Activated gamma-delta T cell treated with anti-CD3 and anti-CD28 coated beads, Interleukin-2, amount 50 U/mL, for 16 hours (primary cell): ENCODE results near the gene SEC14L3.

Experiments
- DNase-seq: peaks from one replicate; pipeline ENCODE4 v3.0.0-alpha.2; 2020; ENCODE audit warnings: low read depth

The SEC14L3 gene

GRCh38 chr22:30471616-30472318 lies at the start of gene SEC14L3:
SEC14L3 (minus strand) TSS chr22:30472017; CDS start chr22:30471958, 59 bp downstream.
- no peak for DNase-seq

GRCh38 chr22:30519842-30520425 lies 48.1 kb upstream of the SEC14L3 start:
- no peak for DNase-seq

GRCh38 chr22:30516731-30517130 lies 44.9 kb upstream of the SEC14L3 start:
- DNase-seq = no peak

DNA sequence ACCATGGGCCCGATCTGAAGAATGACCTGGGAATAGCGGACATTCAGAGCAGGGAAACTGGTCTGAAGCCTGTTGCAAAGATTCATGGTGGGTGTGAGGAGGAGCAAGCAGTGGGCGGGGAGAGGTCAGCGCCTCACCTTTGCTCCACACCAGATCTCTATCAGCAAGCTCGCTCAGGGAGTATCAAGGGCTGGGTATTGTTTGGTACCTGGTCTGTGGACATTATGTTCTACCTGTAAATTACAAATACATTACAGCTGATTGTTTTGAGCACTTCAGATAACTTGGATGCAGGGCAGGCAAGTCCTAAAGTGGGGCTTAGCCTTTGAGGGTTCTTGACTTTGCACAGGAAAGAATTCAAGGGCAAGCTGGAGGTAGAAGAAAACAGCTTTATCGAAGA lies 44.5 kb upstream of the SEC14L3 start:
- DNase-seq = no peak

DNA sequence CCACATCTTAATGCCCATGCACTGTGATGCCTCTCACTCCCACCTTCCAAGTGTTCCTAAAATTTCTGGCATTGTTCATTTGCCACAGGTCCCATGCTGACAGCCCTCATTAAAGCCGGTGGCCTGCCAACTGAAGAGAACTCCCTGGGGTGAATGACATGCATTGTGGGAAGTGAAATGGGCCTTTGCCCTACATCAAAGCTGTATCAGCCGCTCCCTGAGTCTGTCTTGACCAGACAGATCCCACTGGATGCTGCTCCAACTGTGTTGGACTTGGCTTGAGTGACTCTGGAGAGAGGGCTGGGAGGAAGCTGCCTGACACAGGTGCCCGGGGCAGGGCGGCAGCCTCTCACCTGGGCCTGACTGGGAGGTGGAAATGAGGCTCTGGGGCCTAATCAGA lies 42.4 kb upstream of the SEC14L3 start:
- DNase-seq = no peak

GRCh38 chr22:30513462-30513861 lies 41.6 kb upstream of the SEC14L3 start:
- no peak for DNase-seq

GRCh38 chr22:30511911-30512310 lies 40.1 kb upstream of the SEC14L3 start:
- no peak for DNase-seq

DNA sequence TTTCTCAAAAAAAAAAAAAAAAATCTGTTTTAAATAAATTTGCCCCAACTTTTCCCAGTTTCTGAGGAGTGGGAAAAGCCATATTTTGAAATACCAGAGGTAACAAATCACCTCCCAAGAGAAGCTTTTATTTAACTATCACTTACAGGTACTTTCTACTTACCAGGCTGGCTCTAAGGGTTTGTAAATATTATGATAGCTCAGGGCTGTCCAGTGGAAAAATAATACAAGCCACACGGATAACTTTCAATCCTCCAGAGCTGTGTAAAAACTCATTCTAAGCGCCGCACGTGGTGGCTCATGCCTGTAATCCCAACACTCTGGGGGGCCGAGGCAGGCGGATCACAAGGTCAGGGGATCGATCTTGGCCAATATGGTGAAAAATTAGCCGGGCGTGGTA lies 39.3 kb upstream of the SEC14L3 start:
- DNase-seq = no peak

- no peak for DNase-seq
Measured at GRCh38 chr22:30508216-30508615, 36.4 kb upstream of the SEC14L3 start.

GRCh38 chr22:30507670-30508069 lies 35.9 kb upstream of the SEC14L3 start:
- no peak for DNase-seq

GRCh38 chr22:30506507-30506968 lies 34.7 kb upstream of the SEC14L3 start:
- no peak for DNase-seq

- DNase-seq = no peak
Measured at GRCh38 chr22:30503551-30503950, 31.7 kb upstream of the SEC14L3 start.

DNA sequence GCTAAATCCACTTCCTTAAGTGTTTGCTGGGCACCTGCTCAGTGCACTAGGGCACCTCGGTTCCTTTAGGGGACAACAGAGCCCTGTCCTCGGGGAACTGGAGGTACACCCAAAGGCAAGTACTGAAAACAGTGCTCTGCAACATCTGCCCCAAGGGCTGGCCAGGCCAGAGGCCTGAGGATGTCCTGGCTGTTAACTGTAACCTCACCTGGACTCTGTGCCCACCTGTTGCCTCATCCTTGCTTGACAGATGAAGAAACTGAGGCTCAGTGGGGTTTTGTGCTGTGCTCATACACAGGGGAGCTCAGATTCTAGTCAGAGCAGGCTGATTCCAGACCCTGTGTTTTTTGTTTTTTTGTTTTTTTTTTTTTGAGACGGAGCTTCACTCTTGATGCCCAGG lies 31.1 kb upstream of the SEC14L3 start:
- DNase-seq = no peak

- DNase-seq = no peak
Measured at GRCh38 chr22:30502153-30502552, 30.3 kb upstream of the SEC14L3 start.

GRCh38 chr22:30500628-30501027 lies 28.8 kb upstream of the SEC14L3 start:
- DNase-seq = no peak

GRCh38 chr22:30497466-30498150 lies 25.8 kb upstream of the SEC14L3 start:
- no peak for DNase-seq

DNA sequence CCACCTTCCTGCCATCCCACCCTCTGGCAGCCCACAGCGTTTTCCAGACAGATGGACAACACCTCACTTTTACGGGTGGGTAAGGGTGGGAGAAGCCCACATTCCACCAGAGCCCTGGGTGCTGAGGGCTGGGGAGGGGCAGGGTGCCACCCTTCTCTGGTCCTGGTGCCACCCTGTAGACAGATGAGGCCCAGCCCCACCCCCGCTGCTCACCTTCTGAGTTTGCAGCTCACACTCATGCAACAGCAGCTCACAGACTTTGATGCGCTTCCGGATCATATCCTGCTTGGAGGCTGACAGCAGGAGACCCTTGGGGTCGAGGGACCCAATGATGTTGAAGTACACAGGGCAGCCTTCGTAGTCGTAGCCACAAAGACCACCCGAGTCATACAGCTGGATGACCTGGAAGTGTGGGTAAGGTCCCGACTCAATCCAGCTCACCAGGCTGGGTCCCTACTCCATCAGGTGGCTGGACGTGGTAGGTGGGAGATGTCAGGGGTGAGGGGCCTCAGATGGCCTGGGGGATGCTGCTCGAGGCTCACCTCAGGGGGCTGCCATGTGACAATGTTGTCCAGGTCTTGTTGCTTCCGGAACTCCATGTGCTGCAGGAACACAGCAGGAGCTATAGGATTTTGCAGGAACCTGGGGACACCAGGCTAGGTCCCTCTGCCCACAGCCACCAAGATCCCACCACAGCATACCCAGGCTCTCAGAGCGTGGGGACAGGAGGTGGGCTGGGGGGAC lies 23.4 kb upstream of the SEC14L3 start:
- DNase-seq = no peak

DNA sequence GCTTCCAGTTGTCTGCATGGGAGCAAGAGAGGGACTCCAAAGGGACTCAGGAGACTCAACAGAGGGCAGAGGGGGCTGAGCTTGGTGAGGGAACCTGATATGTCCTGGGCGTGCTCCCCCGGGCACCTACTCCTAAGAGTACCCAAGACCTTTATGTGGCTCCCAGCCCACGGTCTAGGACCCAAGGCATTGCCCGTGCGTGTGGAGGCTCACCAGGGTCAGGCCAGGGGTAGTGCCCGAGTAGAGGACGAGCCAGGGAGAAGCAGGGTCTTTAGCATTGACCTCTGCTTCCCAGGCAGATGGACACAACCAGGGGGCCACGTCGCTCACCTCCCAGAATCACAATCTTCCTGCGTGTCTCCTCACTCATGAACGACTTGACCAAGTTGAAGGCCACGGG lies 20.3 kb upstream of the SEC14L3 start:
- no peak for DNase-seq

GRCh38 chr22:30491381-30491780 lies 19.6 kb upstream of the SEC14L3 start:
- no peak for DNase-seq

DNA sequence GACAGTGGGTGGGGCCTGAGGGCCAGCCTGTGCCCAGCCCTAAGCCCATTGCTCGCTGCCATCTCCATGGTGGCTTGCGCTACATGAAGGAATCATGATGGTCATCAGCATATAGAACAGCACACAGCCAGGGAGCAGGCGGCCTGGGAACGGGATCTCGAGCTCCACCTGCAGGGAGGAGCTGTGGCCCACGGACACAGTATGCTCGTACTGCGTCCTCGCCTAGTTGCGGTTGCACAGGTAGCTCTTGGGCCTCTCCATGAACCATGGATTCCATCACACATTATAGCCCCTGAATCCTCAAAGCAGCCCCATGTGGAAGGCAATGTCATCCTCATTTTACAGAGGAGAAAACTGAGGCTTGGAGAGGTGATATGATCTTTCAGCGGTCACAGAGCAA lies 18.6 kb upstream of the SEC14L3 start:
- DNase-seq = no peak

- no peak for DNase-seq
Measured at GRCh38 chr22:30488121-30488520, 16.3 kb upstream of the SEC14L3 start.

GRCh38 chr22:30486661-30487115 lies 14.9 kb upstream of the SEC14L3 start:
- no peak for DNase-seq

DNA sequence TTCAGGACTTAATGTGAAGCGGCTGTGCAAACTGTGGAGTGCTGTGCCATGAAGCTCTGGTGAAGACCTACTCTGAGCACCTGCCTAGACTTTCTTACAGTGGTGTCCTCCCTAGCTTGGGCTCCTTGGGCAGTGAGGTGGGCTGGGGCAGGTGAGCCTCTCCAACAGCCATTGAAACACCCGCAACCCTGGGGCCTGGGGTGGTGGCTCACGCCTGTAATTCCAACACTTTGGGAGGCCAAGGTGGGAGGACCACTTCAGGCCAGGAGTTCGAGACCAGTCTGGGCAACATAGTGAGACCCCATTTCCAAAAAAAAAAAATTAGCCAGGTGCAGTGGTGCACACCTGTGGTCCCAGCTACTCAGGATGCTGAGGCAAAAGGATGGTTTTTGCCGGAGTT lies 14.3 kb upstream of the SEC14L3 start:
- no peak for DNase-seq
